ENCODE data around the gene CEACAM7.
"Not testable (repeated sequence)": the region's sequence is repeated elsewhere in the genome, so short reads cannot be mapped to it uniquely, and the experiment has no call there.

The CEACAM7 gene

DNA sequence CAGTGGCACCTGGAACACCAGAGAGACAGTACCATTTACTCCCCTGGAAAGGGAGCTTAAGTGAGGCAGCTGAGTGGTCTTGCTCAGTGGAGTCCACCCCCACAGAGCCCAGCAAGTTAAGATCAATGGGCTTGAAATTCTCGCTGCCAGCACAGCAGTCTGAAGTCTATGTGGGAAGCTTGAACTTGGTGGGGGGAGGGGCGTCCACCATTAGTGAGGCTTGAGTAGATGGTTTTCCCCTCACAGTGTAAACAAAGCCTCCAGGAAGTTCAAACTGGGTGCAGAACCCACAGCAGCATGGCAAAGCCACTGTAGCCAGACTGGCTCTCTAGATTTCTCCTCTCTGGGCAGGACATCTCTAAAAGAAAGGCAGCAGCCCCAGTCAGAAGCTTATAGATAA, 30.9 kb downstream of the CEACAM7 start:
- no peak overlapping the region for H3K4me3 ChIP-seq (ENCODE audit: low read depth, low read length)
- TF ChIP-seq, protein P1, sequence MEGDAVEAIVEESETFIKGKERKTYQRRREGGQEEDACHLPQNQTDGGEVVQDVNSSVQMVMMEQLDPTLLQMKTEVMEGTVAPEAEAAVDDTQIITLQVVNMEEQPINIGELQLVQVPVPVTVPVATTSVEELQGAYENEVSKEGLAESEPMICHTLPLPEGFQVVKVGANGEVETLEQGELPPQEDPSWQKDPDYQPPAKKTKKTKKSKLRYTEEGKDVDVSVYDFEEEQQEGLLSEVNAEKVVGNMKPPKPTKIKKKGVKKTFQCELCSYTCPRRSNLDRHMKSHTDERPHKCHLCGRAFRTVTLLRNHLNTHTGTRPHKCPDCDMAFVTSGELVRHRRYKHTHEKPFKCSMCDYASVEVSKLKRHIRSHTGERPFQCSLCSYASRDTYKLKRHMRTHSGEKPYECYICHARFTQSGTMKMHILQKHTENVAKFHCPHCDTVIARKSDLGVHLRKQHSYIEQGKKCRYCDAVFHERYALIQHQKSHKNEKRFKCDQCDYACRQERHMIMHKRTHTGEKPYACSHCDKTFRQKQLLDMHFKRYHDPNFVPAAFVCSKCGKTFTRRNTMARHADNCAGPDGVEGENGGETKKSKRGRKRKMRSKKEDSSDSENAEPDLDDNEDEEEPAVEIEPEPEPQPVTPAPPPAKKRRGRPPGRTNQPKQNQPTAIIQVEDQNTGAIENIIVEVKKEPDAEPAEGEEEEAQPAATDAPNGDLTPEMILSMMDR (IDR thresholded peaks at IDR 0.05; ENCODE audit: low read depth, low read length), result no peak
- in situ Hi-C loops (cut with HindIII; ENCODE audit: low sequenced_read_pairs), result no loop called here
- DNase-seq (ENCODE audit: low read depth, low spot score), result no peak

DNA sequence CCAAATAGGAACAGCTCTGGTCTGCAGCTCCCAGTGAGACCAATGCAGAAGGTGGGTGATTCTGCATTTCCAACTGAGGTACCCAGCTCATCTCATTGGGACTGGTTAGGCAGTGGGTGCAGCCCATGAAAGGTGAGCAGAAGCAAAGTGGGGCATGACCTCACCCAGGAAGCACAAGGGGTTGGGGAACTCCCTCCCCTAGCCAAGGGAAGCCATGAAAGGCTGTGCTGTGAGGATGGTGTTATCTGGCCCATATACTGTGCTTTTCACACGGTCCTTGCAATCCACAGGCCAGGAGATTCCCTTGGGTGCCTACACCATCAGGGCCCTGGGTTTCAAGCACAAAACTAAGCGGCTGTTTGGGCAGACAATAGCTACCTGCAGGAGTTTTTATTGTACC, 31.3 kb downstream of the CEACAM7 start:
- DNase-seq (ENCODE audit: low read depth, low spot score); H3K4me3 ChIP-seq (ENCODE audit: low read depth, low read length): not testable (repeated sequence)

DNA sequence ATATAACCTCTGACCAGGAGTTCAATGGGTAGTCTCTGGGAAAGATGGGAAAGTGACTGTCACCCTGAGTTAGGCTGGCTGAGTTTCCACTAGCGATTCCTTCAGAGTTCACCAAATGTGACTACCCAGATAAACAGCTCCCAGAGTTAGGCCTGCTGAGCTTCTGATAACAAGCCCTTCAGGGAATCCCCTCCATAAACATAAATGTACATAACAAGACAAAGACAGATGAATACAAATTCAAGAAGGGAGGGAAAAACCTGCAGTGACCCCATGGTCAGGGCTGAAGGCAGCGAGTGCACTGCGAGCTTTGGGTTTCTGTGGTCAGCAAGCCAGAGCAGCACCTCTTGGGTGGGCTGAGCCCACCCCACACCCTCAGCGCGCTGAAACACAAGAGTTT, 35.8 kb downstream of the CEACAM7 start:
- TF ChIP-seq, protein P1 (IDR thresholded peaks at IDR 0.05; ENCODE audit: low read depth, low read length), result no peak
- in situ Hi-C loops (cut with HindIII; ENCODE audit: low sequenced_read_pairs), result no loop called here
- no peak for DNase-seq (ENCODE audit: low read depth, low spot score)
- H3K4me3 ChIP-seq (ENCODE audit: low read depth, low read length), result no peak overlapping the region

More for the DNA sequence above, 31.3 kb downstream of the CEACAM7 start:
- in situ Hi-C loops (cut with HindIII; ENCODE audit: low sequenced_read_pairs), result not testable (repeated sequence)

DNA sequence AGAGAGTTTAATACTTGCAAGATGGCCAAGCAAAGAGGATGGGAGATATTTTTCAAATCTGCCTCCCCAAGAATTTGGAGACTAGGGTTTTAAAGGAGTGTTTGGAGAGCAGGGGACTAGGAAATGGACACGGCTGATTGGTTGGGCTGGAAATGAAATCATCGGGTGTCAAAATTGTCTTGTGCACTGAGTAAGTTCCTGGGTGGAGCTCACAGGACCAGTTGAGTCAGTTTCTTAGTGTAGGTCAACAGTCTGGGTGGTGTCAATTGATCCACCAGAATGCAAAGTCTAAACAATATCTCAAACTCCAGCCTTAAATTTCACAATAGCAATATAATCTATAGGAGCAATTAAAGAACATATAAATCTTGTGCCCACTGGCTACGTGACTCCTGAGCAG, 38.2 kb downstream of the CEACAM7 start:
- in situ Hi-C loops (cut with HindIII; ENCODE audit: low sequenced_read_pairs), result no loop called here
- DNase-seq (ENCODE audit: low read depth, low spot score), result no peak
- H3K4me3 ChIP-seq (ENCODE audit: low read depth, low read length), result no peak overlapping the region
- TF ChIP-seq, protein P1 (IDR thresholded peaks at IDR 0.05; ENCODE audit: low read depth, low read length), result no peak

DNA sequence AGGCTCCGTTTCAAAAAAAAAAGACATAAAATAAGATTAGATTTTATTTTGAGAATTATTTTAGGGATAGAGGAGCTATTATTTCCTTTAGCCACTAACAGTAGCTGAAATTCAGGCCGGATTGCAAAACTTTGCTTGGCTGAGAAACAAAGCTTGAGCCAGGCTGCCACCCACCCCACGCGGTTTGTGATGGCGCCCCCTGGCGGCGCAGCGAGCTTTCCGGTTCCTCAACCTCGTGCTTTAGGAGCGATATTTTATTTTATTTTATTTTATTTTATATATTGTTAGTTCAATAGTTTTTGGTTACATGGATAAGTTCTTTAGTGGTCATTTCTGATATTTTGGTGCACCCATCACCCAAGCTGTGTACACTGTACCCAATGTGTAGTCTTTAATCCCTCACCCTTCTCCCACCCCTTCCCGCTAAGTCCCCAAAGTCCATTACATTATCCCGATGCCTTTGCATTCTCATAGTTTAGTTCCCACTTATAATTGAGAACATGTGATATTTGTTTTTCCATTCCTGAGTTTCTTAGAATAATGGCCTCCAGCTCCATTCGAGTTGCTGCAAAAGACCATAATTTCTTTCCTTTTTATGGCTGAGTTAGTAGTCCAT, 41.4 kb downstream of the CEACAM7 start:
- TF ChIP-seq, protein P1 (IDR thresholded peaks at IDR 0.05; ENCODE audit: low read depth, low read length), result peak; percentile 28
- DNase-seq (ENCODE audit: low read depth, low spot score), result no peak
- H3K4me3 ChIP-seq (ENCODE audit: low read depth, low read length), result no peak overlapping the region
- in situ Hi-C loops (cut with HindIII; ENCODE audit: low sequenced_read_pairs), result no loop called here

DNA sequence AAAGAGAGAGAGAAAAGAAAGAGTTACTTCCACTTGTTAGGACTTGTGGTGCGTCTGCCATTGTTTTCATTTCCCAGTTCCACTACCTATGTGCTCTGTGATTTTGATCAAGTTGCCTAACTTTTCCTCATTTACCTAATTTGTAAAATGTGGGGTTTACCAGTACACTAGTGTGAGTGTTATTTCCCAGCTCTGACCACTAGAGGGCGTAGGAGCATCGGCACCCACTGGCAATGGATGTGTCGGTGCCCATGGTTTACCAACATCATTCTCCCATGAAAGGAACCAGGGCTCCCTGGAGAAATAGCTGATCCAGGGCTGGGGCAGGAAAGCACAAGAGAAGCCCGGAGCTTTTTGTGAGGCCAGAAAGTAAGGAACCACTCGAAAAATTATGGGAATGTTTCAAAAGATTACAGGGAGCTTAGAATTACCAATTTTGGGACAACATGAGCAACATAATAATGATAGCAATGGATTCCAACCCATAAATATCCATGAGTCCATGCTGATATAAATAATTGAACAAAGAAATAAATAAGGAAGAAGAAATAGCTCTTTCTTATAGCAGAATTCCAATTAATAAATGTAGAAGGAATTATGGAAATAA, 46.1 kb downstream of the CEACAM7 start:
- in situ Hi-C loops (cut with HindIII; ENCODE audit: low sequenced_read_pairs), result no loop called here
- TF ChIP-seq, protein P1 (IDR thresholded peaks at IDR 0.05; ENCODE audit: low read depth, low read length), result peak; percentile 86
- no peak overlapping the region for H3K4me3 ChIP-seq (ENCODE audit: low read depth, low read length)
- DNase-seq (ENCODE audit: low read depth, low spot score), result peak; percentile 29

DNA sequence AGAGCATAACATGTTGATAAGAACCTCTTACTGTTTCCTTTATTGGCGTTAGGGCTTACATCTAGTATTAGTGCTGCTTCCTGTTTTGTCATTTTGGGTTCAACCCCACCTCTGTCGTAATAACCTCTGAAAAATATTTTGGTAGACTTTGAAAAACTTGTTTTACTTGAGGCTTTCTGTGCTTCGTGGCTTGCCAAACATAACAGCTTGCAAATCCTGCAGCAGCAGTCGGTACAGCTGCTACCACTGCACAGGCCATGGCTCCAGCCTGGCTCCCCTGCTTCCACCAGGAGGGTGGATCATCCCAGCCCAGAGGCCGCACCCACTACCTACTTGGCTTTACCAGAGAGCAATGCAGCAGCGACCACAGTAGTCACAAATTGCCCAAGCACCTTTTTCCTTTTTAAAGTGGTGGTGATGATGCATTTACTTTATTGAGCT, 49.4 kb downstream of the CEACAM7 start:
- in situ Hi-C loops (cut with HindIII; ENCODE audit: low sequenced_read_pairs), result no loop called here
- TF ChIP-seq, protein P1 (IDR thresholded peaks at IDR 0.05; ENCODE audit: low read depth, low read length), result no peak
- DNase-seq (ENCODE audit: low read depth, low spot score), result no peak
- no peak overlapping the region for H3K4me3 ChIP-seq (ENCODE audit: low read depth, low read length)
